ENCODE measurements around the gene PLXNA4.

- TF ChIP-seq CTCF (IDR thresholded peaks at IDR 0.05) (peak in 5 of 12 donors; percentile 11 to 43 (median 30)), POLR2A (IDR thresholded peaks at IDR 0.05) (no peak)
Observed at GRCh38 chr7:132614428-132615318, 38.4 kb upstream of the PLXNA4 start.
